Measurements from ENCODE around the gene MSL2.
"Not testable (repeated sequence)": the region's sequence is repeated elsewhere in the genome, so short reads cannot be mapped to it uniquely, and the experiment has no call there.

The MSL2 gene

GRCh38 chr3:136193278-136194054 lies 2.7 kb downstream of the MSL2 start:
- in situ Hi-C loops (cut with HindIII; ENCODE audit: low sequenced_read_pairs), result loop anchor here (10.0 kb wide), 1 partner anchor 561 kb away; the partner anchor contains the start of gene STAG1

GRCh38 chr3:136192831-136193230 lies 3.3 kb downstream of the MSL2 start:
- in situ Hi-C loops (cut with HindIII; ENCODE audit: low sequenced_read_pairs), result loop anchor here (10.0 kb wide), 1 partner anchor 562 kb away; the partner anchor contains the start of gene STAG1

- in situ Hi-C loops (cut with HindIII; ENCODE audit: low sequenced_read_pairs), result loop anchor here (10.0 kb wide), 1 partner anchor 563 kb away; the partner anchor contains the start of gene STAG1
These were observed 3.9 kb downstream of the MSL2 start for GRCh38 chr3:136192195-136192594.

DNA sequence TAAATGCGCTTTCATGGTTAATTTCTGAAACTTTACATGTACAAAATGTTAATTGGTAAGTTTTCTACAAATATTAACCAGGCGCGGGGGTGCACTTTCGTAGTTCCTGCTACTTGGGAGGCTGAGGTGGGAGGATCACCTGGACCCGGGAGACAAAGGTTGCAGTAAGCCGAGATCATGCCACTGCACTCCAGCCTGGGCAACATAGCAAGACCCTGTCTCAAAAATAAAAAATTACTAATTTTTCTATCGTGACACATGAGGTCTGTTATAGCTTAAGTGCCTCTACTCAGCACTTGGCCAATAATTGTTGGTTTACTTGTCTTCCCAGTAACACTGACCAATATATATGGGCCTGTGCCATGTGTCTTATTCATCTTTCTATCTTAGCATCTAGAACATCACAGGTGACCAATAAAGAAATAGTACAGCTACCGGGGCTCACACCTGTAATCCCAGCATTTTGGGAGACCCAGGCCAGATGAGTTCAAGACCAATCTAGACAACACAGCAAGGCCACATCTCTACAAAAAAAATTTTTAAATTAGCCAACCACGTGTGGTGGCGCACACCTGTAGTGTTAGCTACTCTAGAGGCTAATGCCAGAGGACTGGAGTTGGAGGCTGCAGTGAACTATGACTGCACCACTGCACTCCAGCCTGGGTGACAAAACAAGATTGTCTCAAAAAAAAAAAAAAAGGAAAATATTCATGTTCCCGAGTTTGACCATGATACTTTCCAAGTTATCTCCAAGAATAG lies 6.1 kb downstream of the MSL2 start:
- in situ Hi-C loops (cut with HindIII; ENCODE audit: low sequenced_read_pairs), result loop anchor here (10.0 kb wide), 1 partner anchor 565 kb away; the partner anchor contains the start of gene STAG1

- in situ Hi-C loops (cut with HindIII; ENCODE audit: low sequenced_read_pairs), result no loop called here
These were observed 7.1 kb downstream of the MSL2 start for GRCh38 chr3:136189043-136189442.

- in situ Hi-C loops (cut with HindIII; ENCODE audit: low sequenced_read_pairs), result no loop called here
These were observed 8.3 kb downstream of the MSL2 start for GRCh38 chr3:136187868-136188267.

DNA sequence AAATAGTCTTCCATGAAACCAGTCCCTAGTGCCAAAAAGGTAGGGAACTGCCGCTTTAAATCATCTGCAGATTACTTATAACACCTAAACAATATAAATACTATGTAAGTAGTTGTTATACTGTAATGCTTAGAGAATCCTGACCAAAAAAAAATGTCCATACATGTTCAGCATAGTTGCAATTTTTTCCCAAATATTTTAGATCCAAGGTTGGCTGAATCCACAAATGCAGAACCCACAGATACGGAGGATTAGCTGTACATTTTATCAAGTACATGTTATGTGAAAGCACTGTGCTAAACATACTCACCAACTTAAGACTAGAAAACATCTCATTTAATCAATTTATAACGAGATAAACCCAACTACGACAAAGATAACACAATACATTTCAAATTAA lies 9.3 kb downstream of the MSL2 start:
- in situ Hi-C loops (cut with HindIII; ENCODE audit: low sequenced_read_pairs), result no loop called here

DNA sequence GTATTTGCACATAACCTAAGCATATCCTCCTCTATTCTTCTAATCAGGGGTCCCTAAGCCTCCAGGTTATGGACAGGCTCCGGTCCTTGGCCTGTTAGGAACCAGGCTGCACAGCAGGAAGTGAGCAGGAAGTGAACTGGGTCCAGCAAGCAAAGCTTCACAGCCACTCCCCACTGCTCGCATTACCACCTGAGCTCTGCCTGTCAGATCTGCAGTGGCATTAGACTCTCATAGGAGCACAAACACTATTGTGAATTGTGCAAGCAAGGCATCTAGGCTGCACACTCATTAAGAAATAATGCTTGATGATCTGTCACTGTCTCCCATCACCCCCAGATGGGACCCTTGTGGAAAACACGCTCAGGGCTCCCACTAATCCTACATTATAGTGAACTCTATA lies 9.8 kb downstream of the MSL2 start:
- in situ Hi-C loops (cut with HindIII; ENCODE audit: low sequenced_read_pairs), result no loop called here

DNA sequence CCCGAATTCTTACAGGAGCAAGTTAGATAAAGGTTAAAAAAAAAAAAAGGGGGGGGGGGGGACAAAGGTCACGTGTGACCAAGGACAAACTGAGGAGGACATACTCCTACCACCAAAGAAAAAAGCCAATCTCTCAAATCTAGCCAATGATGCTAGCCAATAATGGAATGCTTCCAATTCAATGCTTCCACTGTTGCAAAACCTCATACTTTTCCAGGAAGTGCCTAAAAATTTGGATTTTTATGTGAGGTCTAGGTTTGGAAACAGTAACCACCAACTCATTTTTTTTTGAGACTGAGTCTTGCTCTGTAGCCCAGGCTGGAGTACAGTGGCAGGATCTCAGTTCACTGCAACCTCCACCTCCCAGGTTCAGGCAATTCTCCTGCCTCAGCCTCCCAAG lies 11.4 kb downstream of the MSL2 start:
- in situ Hi-C loops (cut with HindIII; ENCODE audit: low sequenced_read_pairs), result no loop called here

DNA sequence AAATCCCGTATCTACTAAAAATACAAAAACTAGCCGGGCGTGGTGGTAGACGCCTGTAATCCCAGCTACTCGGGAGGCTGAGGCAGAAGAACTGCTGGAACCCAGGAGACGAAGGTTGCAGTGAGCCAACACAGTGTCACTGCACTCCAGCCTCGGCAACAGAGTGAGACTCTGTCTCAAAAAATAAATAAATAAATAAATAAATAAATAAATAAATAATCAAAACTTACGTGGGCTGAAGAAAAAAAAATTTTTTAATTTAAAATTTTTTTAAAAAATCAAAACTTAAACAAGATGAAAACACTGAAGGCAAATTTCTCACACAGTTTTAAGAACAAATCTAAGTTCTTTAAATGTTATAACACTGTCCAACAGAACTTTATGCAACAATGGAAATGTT lies 14.4 kb downstream of the MSL2 start:
- in situ Hi-C loops (cut with HindIII; ENCODE audit: low sequenced_read_pairs), result no loop called here

DNA sequence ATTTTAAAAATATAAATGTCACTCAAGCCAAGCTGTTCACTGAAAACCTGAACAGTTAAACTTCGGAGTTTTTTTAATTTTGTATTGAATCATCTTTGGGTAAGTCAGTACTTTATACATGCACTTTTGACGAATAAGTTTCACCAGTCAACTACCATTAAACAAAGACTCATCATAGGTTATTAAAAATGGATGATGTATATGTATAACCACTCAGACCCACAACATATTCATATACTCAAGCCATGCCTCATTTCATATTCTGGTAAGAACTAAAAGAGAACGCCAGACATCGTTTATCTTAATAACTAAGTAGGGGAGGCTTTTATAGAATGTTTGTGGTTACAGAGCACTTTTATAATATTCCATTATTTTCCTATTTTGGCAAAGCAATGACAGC lies 18.3 kb downstream of the MSL2 start:
- in situ Hi-C loops (cut with HindIII; ENCODE audit: low sequenced_read_pairs), result loop anchor here (5.0 to 10.0 kb wide), 3 partner anchors 36 to 213 kb away; partner anchors contain the start of gene PPP2R3A

- in situ Hi-C loops (cut with HindIII; ENCODE audit: low sequenced_read_pairs), result loop anchor here (10.0 kb wide), 1 partner anchor 209 kb away; the partner anchor contains the start of gene PPP2R3A
These were observed 22.1 kb downstream of the MSL2 start for GRCh38 chr3:136173939-136174490.

- in situ Hi-C loops (cut with HindIII; ENCODE audit: low sequenced_read_pairs), result loop anchor here (10.0 kb wide), 1 partner anchor 206 kb away; the partner anchor contains the start of gene PPP2R3A
These were observed 25.0 kb downstream of the MSL2 start for GRCh38 chr3:136171097-136171542.

DNA sequence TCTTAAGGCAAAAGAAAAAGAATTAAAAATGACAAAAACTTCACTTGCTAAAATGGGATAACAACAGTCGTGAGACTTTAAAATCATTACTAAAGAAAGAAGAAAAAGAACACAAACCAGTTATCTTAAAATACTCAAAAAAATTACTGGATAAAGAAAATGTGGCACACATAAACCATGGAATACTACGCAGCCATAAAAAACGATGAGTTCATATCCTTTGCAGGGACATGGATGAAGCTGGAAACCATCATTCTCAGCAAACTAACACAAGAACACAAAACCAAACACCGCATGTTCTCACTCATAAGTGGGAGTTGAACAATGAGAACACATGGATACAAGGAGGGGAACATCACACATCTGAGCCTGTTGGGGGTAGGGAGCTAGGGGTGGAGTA lies 27.9 kb downstream of the MSL2 start:
- in situ Hi-C loops (cut with HindIII; ENCODE audit: low sequenced_read_pairs), result not testable (repeated sequence)

DNA sequence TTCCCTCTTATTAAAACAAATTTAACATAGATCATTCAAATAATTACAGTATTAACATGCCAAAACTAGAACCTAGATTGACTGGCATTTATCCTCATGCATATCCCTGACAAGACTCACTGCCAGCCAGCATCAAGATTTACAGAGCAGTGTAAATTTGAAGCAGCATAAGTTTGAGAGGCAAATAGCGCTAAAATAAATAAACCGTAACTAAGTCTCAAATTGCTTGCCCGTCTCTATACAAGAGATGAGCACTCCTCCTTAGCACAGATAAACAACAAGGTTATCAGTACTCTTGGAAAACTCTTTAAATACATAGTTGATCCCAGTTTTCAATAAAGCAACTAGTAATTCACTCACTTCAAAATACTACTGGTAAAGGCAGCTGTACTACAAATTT lies 29.6 kb downstream of the MSL2 start:
- in situ Hi-C loops (cut with HindIII; ENCODE audit: low sequenced_read_pairs), result no loop called here

DNA sequence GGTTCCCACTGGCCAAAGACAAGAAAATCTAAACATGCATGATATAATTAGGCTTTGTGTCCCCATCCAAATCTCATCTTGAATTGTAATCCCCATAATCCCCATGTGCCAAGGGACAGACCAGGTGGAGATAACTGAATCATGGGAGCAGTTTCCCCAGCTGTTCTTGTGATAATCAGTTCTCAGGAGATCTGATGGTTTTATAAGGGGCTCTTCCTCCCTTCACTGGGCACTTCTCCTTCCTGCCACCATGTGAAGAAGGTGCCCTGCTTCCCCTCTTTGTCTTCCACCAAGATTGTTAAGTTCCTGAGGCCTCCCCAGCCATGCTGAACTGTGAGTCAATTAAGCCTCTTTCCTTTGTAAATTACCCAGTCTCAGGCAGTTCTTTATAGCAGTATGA lies 32.5 kb downstream of the MSL2 start:
- in situ Hi-C loops (cut with HindIII; ENCODE audit: low sequenced_read_pairs), result not testable (repeated sequence)

DNA sequence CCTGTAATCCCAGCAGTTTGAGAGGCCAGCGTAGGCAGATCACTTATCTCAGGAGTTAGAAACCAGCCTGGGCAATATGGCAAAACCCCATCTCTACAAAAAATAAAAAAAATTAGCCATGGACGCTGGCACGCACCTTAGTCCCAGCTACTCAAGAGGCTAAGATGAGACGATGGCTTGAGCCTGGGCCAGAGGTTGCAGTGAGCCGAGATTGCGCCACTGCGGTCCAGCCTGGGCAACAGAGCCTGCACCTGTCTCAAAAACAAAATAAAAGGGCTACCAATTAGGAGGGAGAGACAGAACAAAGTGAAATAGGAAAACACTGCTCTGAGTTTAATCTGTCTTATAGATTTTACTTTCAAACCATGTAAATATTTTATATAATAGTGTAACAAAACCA lies 33.8 kb downstream of the MSL2 start:
- in situ Hi-C loops (cut with HindIII; ENCODE audit: low sequenced_read_pairs), result no loop called here

DNA sequence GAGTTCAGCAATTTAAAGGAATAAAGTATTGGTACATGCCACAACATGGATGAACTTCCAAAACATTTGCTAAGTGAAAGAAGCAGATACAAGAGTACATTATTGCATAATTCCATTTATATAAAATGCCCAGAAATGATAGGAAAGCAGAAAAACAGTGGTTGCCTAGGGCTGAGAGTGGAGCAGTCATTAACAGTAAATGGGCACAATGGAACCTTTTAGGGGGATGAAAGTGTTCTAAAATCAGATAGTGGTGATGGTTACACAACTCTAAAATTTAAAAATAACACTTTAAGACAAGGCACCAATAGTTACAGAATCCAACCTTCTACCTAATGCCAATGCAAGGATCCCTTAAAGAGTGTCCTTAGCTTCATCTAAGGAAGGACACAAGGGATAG lies 34.6 kb downstream of the MSL2 start:
- in situ Hi-C loops (cut with HindIII; ENCODE audit: low sequenced_read_pairs), result no loop called here

GRCh38 chr3:136152963-136153362 lies 43.2 kb downstream of the MSL2 start:
- in situ Hi-C loops (cut with HindIII; ENCODE audit: low sequenced_read_pairs), result no loop called here

GRCh38 chr3:136152176-136152843 lies 43.8 kb downstream of the MSL2 start:
- in situ Hi-C loops (cut with HindIII; ENCODE audit: low sequenced_read_pairs), result no loop called here

DNA sequence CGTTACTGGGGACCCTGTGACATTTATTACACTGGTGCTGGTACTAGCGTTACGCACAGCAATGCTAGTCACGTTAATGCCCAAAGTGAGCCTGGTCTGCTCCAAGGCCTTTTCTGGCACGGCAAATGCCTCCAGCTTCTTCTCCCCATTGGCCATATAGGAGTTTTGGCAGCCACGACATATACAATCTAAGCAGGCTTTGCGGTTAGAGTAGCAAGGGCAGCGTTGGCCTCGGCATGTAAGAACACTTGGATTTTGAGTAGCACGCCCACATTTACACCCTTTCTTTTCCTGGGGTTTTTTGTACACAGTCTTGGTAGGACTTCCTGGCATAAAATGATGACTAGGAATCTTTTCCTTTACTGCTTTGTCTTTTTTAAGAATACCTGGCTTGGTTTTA lies 44.9 kb downstream of the MSL2 start:
- in situ Hi-C loops (cut with HindIII; ENCODE audit: low sequenced_read_pairs), result no loop called here
